ENCODE data around the gene RHEB. TPM values are rescaled to one million over a fixed set of nuclear protein-coding genes. Genes with fewer than 3 reads are reported as not detected.

Gene RHEB
- total RNA-seq, 1 donor, result 98.8 TPM

DNA sequence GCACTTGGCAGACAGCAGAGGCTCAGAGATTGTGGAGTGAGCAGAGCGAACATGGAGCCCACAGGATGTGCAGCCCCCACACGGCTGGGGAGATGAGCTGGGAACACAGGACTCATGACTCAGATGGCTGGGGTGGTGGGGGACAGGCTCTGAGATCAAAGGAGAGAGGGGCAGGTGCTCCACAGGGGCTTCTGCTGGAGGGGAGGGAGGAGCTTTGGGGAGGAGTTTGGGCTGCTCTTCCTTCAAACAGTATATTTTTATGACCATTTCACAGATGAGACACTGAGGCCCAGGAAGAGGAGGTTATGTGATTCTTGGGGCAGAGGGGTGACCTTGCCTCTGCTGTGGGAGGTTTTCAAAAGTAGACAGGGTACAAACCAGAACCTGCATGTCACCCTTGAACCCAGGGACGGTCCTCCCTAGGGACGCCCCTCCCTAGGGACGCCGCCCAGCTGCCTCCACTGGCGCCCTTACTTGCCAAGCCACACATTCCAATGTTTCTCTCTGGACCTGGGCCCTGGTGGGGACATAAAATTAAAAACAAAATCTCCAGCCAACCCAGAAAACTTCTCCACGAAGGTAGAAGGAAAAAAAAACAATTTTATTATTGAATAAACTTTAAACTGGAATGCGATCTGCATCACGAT is 78.8 kb downstream of the RHEB start:
- H3K4me3 ChIP-seq (ENCODE audit: low read depth, low read length), result no peak overlapping the region
- no peak for DNase-seq (ENCODE audit: low read depth)
- TF ChIP-seq CTCF (IDR thresholded peaks at IDR 0.05; ENCODE audit: insufficient read depth, low read length), result no peak

DNA sequence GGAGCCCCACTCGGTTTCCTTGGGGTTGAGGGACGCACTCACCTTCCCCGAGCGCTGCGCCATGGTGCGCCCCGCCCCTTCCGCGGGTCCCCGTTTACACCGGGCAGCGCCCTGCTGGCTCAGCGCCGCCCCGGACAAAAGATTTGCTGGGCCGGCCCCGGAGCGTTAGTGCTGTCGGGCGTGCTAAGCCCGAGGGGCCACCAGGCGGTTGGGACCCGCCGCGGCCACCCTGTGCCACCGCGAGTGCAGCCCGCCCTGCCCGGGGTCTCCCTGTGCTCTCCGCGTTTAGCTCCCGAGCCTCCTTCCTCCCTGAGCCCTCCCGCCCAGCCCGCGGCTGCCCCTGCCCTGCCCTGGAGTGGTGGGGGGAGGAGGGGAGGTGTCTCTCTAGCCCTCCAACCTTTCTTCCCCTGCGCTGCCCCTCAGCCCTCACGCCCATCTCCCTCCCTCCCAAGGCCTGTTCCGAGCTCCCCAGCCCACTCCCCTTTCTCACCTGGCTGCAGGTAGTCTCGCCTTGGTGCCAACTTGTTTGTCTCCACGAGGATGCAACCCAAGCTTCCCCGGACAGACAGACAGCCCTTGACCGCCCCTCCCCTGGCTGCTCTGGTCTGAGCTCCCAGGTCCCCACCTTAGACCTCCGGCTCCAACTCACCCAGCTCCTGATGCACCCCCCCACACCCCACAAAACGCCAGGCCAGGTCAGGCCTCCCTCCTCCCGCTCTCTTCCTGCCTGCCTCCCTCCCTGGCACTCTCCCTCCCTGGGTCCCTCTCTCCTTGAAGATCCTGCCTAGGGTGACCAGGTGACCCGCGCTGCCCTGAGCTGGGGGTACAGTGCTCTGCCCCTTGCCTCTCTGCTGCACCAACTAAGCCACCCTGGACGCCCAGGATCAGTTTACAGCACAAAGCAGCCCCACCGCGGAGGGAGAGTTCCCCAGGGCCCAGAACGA is 79.6 kb downstream of the RHEB start, which contains the start of gene CRYGN:
Gene CRYGN, minus strand, starts transcription at position 287 of the 944 bp plus-strand sequence. Its CDS starts 224 bp downstream, at position 63.
- no peak within 1 kb of the TSS for H3K4me3 ChIP-seq (ENCODE audit: low read depth, low read length)
- no peak for DNase-seq (ENCODE audit: low read depth)
- TF ChIP-seq CTCF (IDR thresholded peaks at IDR 0.05; ENCODE audit: insufficient read depth, low read length), result no peak

- TF ChIP-seq CTCF (IDR thresholded peaks at IDR 0.05; ENCODE audit: insufficient read depth, low read length), result no peak
- no peak overlapping the region for H3K4me3 ChIP-seq (ENCODE audit: low read depth, low read length)
- DNase-seq (ENCODE audit: low read depth), result no peak
Measured at GRCh38 chr7:151438864-151439601, 80.7 kb downstream of the RHEB start.

- TF ChIP-seq CTCF (IDR thresholded peaks at IDR 0.05; ENCODE audit: insufficient read depth, low read length), result no peak
- no peak overlapping the region for H3K4me3 ChIP-seq (ENCODE audit: low read depth, low read length)
- no peak for DNase-seq (ENCODE audit: low read depth)
Measured at GRCh38 chr7:151437866-151438516, 81.7 kb downstream of the RHEB start.

GRCh38 chr7:151437159-151437553 is 82.5 kb downstream of the RHEB start:
- TF ChIP-seq CTCF (IDR thresholded peaks at IDR 0.05; ENCODE audit: insufficient read depth, low read length), result no peak
- DNase-seq (ENCODE audit: low read depth), result no peak
- H3K4me3 ChIP-seq (ENCODE audit: low read depth, low read length), result no peak overlapping the region

All from fibroblast of the aortic adventitia (primary cell).